NOMO-1 treated with dmso at 0.1 percent for 144 hours (cell line): ENCODE measurements around the gene RHOJ.

Source experiments
- DNase-seq: peaks from one replicate; lab custom pipeline; 2025; ENCODE audit not compliant: unreplicated experiment; lab: John Stamatoyannopoulos, UW

Gene RHOJ

DNA sequence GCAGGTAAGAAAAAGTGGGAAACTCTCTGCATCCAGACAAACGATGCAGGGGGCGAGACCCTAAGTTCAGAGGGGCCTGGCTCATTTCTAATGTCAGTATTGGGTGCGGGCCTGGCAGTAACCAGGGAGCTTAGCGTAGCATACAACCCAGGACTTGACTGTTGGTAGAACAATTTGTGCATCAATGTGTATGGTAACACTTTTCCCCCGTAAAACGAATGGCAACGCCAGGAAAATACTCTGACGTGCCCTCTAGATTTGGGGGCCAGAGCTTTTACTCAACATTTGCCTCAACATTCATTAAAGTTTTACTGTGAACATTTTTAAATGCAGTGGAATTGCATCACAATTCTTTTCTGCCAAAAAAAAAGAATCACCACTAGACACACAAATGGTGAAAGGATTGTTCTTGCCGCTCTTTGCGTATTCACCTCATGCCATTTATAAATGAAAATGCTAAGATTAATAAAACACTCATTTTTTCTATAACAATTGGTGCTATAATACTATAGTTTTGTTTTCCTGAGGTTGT lies 867 bp downstream of the RHOJ start:
- no peak for DNase-seq

DNA sequence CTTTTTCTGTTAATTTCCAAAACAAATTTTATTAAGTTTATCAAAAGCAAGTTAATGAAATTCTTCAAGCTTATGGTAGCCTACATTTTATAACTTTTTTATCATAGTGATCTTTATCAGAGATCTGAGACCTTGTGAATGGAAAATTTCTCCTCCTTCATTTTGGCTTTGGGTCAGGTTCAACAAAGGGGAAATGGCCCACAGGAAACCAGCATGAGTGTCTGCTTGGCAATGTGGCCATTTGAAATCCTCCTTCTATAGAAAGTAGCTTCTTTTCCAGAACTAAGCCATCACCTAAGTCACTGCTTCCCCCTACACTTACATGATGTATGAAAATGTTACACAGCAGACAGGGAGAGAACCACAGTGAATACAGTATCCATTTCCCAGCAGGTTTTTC lies 1.6 kb downstream of the RHOJ start:
- no peak for DNase-seq

- no peak for DNase-seq
Observed at GRCh38 chr14:63209160-63209559, 4.9 kb downstream of the RHOJ start.

- no peak for DNase-seq
Observed at GRCh38 chr14:63210812-63211211, 6.6 kb downstream of the RHOJ start.

DNA sequence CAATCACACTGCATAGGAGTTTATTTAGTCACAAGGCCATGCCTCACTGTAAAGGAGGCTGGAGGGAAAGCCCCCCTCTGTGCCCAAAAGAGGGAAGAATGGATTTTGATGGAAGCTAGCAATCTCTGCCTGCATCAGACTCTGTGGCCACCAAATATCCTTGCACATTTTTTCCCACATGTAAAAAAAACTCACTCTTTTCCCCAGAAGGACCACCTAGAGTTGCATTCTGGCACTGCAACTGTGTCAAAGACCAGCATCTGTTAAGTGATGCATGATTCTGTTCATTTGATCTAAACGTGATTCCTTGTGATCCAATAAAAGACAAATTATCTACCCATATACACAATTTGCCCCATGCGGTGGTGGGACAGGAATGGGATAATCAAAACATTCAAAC lies 8.0 kb downstream of the RHOJ start:
- DNase-seq: no peak

- DNase-seq: no peak
Observed at GRCh38 chr14:63212776-63213500, 8.7 kb downstream of the RHOJ start.

DNA sequence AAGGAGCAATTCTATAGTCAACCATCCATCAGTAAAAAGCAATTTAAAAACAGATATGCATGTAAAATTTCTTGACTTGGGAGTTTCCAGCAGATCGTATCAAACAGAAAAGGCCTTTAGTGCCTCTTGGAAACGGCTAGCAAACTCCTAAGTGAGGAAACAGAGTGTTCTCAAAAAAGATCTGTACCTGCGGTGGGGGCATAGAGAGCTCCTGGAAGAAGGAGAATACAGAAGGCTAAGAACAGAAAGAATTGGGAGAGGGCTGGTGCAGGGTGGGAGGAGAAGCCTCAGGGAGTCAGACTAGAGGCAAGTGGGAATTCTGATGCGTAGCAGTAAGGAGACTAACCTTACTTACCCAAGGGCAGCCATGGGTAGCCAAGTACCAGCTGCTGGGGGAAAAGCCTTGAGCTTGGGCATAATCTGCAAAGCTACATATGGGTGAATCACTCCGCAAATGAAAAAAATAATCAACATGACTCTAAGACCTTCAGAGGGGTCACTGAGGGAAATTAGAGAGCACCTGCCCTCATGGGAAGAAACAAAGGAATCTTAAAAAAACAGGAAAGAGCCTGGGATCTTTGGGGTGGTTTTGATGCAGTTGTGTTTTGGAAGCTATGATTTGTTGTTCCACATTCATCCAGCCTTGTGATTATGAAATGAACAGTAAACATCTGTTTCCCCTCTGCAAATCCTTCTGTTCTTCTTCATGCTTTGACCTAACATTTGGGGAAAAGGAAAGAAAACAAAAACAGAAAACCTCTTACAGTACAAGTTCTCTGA lies 10.4 kb downstream of the RHOJ start:
- DNase-seq: no peak

DNA sequence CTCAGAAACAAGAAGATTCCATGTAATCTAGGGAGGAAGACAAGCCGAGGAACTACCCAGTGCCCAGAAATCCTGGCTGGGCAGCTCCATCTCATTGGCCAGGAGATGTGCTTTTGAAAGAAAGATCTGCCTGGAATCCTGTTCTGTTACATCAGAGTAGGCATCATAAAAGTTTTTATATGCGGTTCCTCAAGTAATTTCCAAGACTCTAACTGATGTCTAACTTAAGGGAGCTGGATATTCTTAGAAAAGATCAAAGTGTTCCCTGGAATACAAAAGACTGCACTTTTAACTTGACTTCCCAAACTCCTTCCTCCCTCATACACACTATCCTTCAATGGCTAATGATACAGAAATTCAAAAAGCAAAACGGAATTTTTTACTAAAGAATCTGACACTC lies 16.3 kb downstream of the RHOJ start:
- no peak for DNase-seq

DNA sequence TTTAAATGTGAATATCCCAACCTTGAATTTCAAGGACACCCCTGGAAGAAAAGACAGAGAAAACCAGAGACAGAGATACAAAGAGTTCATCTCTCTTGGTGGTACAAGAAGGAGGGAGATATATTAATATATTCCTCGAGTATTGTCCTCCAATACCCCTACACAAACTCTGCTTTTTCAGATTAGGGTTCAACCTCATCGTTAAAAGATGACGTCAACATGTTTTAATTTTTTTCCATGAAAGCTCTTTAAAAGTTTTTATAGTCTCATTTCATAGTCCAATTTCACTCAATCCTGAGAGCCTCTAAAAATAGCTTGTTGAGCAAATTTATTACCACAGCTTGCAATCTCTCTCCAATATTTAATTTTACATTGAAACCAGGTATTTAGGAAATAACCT lies 19.4 kb downstream of the RHOJ start:
- no peak for DNase-seq

GRCh38 chr14:63224196-63224595 lies 20.0 kb downstream of the RHOJ start:
- no peak for DNase-seq

DNA sequence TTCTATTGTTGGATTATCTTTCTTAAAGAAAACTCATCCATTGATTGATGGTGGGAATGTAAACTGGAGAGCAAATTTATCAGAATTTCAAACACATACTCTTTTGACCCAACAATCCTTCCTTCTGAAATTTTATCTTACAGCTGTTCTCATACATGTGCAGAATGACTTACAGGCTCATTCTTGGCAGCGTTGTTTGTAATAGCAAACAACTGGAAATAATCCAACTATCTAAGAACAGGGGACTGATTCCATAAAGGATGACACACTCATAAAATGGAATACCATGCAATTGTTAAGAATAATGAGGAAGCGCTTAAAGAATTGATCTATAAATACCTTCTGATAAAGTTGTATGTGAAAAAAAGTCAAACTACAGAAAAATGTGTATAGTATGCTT lies 24.0 kb downstream of the RHOJ start:
- DNase-seq: no peak

DNA sequence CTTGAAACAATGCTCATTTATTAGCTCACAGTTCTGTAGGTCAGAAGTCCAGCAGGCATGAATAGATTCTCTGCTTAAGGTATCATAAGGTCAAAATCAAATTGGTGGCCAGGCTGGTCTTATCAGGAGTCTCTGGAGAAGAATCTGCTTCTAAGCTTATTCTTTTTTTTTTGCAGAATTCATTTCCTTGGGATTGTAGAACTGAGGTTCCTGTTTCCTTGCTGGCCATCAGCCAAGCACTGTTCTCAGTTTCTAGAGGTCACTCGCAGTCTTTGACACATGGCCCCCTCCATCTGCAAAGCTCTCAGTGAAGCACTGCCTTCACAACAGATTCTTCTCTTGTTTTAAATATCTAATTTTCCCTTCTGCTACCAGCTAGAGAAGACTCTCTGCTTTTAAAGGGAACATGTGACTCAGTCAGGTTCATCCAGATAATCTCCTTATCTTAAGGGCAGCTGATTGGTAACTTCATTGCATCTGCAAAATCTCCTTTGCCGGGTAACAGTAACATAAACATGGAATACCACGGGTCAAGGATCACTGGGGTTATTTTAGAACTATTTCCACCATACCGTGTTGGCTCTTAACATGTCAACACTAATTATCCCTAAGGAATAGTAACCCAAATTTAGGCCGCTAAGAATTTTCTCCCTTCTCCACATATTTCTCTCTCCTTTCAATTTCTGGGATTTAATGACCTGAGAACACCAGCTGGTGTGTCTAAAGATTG lies 25.3 kb downstream of the RHOJ start:
- no peak for DNase-seq

DNA sequence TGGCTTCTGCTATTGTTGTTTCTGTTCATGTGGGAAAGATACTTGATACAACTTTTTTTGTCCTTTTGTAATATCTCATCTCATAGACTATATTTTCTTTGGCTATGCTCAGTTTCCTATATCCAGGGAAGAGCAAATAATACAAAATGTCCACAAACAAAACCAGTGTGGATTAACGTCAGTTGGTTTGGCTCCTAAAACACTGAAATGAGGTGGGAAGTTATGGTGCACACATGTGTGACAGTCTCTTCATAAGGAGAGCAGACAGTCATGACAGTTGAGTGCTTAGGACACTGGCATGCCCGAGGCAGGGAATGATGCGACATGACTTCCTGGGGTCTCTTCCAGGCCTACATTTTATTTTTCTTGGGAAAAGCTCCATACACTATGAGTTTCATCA lies 27.5 kb downstream of the RHOJ start:
- DNase-seq: no peak

GRCh38 chr14:63237791-63238190 lies 33.5 kb downstream of the RHOJ start:
- DNase-seq: no peak

DNA sequence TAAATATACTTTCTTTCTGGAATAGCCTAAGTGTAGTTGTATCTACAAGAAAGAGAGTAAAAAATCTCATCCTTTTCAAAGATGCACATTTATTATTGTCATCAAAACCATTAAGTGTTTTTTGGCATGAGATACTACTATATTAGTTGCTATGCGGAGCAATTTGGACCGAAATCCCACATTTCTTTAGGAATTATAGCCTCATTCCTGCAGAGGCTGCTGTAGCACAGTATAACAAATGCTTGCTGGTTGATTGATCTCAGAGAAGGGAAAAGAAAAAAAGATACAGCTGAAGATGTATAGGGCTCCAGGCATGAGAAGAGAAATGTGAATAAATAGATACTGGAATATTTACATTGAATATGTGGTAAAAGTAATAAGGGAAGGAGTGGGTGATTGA lies 36.0 kb downstream of the RHOJ start:
- no peak for DNase-seq

DNA sequence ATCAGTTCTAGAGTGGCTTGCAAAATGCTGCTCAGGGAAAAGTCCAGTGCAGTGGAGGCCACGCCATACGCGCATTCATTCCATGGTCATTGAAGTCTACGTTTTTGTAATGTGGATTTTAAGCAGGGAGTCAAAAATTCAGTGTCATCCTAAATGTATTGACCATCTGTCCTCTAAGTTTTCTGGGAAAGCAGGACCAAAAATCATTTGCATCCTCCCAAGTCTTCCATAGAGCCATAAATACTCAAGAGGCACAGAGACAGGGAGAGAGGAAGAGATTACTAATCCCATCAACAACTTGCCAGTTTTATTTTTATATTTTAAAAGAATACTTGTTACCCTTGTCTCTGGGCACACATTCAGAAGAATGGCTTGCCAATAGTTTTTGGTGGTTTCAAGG lies 36.9 kb downstream of the RHOJ start:
- no peak for DNase-seq

GRCh38 chr14:63243646-63244045 lies 39.4 kb downstream of the RHOJ start:
- DNase-seq: no peak

- DNase-seq: no peak
Observed at GRCh38 chr14:63245893-63246292, 41.6 kb downstream of the RHOJ start.

- no peak for DNase-seq
Observed at GRCh38 chr14:63248211-63248610, 44.0 kb downstream of the RHOJ start.

DNA sequence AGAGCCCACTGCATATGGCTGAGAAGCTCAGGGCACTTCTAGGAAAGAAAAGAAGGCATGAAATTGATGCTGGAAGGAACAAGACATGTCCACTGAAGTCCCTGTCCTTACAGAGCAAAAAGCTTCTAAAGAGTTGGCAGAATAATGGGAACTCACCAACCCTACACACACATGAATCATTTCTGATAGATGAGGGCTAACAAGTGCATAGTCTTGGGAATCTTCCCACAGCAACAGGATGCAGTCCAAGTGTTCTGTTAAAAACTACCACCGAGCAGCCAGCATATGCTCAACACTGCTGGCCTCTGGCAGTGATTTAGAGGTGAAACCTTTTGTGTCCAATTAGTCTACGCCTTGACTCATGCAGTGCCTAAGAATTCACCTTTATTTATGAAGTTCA lies 44.8 kb downstream of the RHOJ start:
- no peak for DNase-seq

GRCh38 chr14:63257299-63257698 lies 53.1 kb downstream of the RHOJ start:
- DNase-seq: no peak

DNA sequence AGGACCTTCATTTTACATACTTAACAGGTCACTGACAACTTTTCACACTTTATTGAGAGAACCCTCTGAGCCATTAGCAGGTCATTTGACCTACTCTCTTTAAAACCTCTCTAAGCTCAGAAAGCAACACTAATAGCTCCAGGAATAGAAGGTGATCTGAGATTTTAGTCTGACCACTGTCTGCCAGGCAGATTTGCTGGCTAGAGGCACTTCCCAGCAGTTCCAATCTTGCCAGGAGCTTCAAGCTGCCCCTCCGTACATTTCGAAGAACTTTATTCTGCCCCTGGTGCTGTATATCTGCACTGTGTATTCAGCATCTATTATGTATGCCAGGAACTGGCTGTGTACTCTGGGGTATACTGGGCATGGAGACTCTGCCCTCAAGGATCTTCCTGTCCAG lies 58.2 kb downstream of the RHOJ start:
- no peak for DNase-seq
